Fibroblast of lung (primary cell): ENCODE results near the gene TPST2. TPM values are rescaled to one million over a fixed set of nuclear protein-coding genes. Genes with fewer than 3 reads are reported as not detected.
A peak's percentile ranks its signal among the peaks of the same experiment; 100 is the strongest.

Experiments used
- DNase-seq, 2 donors: peaks; one replicate each; pipeline versions ENCODE4 v3.0.0 to v3.0.0-alpha.2; 2010; ENCODE audit warnings: low read depth in 2 of 2
- H2AFZ ChIP-seq: 2 replicates; pipeline ENCODE4 v1.5.1; 2012; ENCODE audit warnings: low read length, control low read depth, inconsistent platforms
- H3K27ac ChIP-seq: 2 replicates; pipeline ENCODE4 v1.5.1; 2011; ENCODE audit warnings: low read length, control low read depth; ENCODE audit not compliant: insufficient read depth
- H3K27me3 ChIP-seq: 2 replicates; pipeline ENCODE4 v1.5.1; 2011; ENCODE audit warnings: mild to moderate bottlenecking, low read length; ENCODE audit not compliant: control insufficient read depth, insufficient read depth
- H3K36me3 ChIP-seq: 2 replicates; pipeline ENCODE4 v1.5.1; 2011; ENCODE audit warnings: low read length; ENCODE audit not compliant: control insufficient read depth, insufficient read depth
- H3K4me1 ChIP-seq: 2 replicates; pipeline ENCODE4 v1.5.1; 2011; ENCODE audit warnings: low read length; ENCODE audit not compliant: control insufficient read depth, insufficient read depth; ENCODE audit errors: extremely low read depth
- H3K4me2 ChIP-seq: 2 replicates; pipeline ENCODE4 v1.5.1; 2011; ENCODE audit warnings: low read length, control low read depth; ENCODE audit not compliant: insufficient read depth; ENCODE audit errors: extremely low read depth
- H3K4me3 ChIP-seq, 4 experiments: fragments of 200-600 bp in 1 of 4; sonication (generic) in 1 of 4; replicated peaks in 1 of 4; 2 replicates each; pipeline ENCODE4 v1.5.1; 2011 to 2016; ENCODE audit warnings: low read length in 4 of 4, low read depth in 3 of 4, mild to moderate bottlenecking in 3 of 4, control low read depth in 2 of 4, inconsistent platforms in 1 of 4, mixed read lengths in 1 of 4; ENCODE audit not compliant: insufficient read depth in 1 of 4; ENCODE audit errors: control extremely low read depth in 1 of 4
- H3K79me2 ChIP-seq: 2 replicates; pipeline ENCODE4 v1.5.1; 2012; ENCODE audit warnings: mild to moderate bottlenecking, low read length, inconsistent platforms; ENCODE audit not compliant: control insufficient read depth, insufficient read depth
- H3K9ac ChIP-seq: 2 replicates; pipeline ENCODE4 v1.5.1; 2011; ENCODE audit warnings: mild to moderate bottlenecking, low read length, control low read depth; ENCODE audit not compliant: insufficient read depth
- H3K9me3 ChIP-seq: 2 replicates; pipeline ENCODE4 v1.5.1; 2012; ENCODE audit warnings: low read depth, low read length; ENCODE audit not compliant: control insufficient read depth, insufficient read depth
- H4K20me1 ChIP-seq: 2 replicates; pipeline ENCODE4 v1.5.1; 2011; ENCODE audit warnings: low read length; ENCODE audit not compliant: control insufficient read depth, insufficient read depth; ENCODE audit errors: extremely low read depth
- EZH2 ChIP-seq: IDR thresholded peaks from 2 replicates; pipeline ENCODE4 v1.5.1; 2012; ENCODE audit warnings: low read length, control low read depth, mild to moderate bottlenecking; ENCODE audit errors: missing control alignments
- polyA plus RNA-seq, 2 donors: library from polyadenylated mRNA; depleted of rRNA in 1 of 2; stranded (reverse) in 1 of 2; unstranded in 1 of 2; fragments of >200 nt; gene quantifications; 2 replicates each; pipeline ENCODE4 v1.2.1, GENCODE V29; 2011 to 2012; ENCODE audit warnings: missing spikeins in 1 of 2
- total RNA-seq: library from RNA; depleted of rRNA; stranded (reverse); fragments of >200 nt; gene quantifications from 2 replicates; pipeline ENCODE4 v1.2.1, GENCODE V29; 2014
- TF ChIP-seq, protein P1 (sequence below), 2 donors: IDR thresholded peaks in 1 of 2; conservative IDR thresholded peaks in 1 of 2; 1 replicate in 1 of 2; 2 replicates in 1 of 2; pipeline ENCODE4 v1.5.1; 2011 to 2012; ENCODE audit warnings: low read length in 2 of 2, control low read depth in 1 of 2, inconsistent platforms in 1 of 2, low read depth in 1 of 2, mild to moderate bottlenecking in 1 of 2

Gene TPST2
- total and polyA plus RNA-seq, 2 donors (not counting 1 experiment from before 2014, with no cell fraction given), result 32.5 to 35.0 TPM

DNA sequence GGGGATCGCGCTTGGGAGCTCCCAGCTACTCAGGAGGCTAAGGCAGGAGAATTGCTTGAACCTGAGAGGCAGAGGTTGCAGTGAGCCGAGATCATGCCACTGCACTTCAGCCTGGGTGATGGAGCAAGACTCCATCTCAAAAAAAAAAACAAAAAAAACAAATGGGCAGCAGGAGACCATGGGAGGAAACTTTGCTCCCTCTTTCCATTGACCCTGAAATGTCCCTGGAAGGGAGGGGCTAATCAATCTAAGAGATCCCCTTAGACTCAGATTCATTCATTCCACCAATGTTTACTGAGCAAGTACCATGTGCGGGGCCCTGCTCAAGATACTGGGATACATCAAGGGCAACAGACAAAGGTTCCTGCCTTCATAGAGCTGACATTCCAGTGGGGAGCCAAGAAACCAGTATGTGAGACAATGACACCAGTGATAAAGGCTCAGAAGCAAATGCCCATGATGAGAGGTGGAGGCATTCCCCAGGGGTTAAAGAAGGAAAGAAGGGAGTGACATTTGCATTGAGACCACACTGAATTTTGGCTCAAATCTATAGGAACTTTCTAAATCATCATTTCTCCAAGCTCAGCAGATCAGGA, 39.9 kb downstream of the TPST2 start:
- H3K36me3 ChIP-seq, result no peaks in the 10 kb centered on the region
- H3K27ac ChIP-seq, result peak overlapping the region; percentile 52
- DNase-seq, result peak in 1 of 2 donors; percentile 50
- peak overlapping the region; percentile 27 for H3K4me2 ChIP-seq
- no peak overlapping the region for H2AFZ ChIP-seq
- H3K9ac ChIP-seq, result no peak overlapping the region
- no peak overlapping the region for H3K4me3 ChIP-seq
- peaks cover 12% of the 10 kb centered on the region for H3K79me2 ChIP-seq
- H3K4me1 ChIP-seq, result peaks cover 19% of the 10 kb centered on the region
- no peaks in the 10 kb centered on the region for H3K9me3 ChIP-seq
- H4K20me1 ChIP-seq, result no peaks in the 10 kb centered on the region
- no peaks in the 10 kb centered on the region for H3K27me3 ChIP-seq
- no peak for TF ChIP-seq EZH2
- TF ChIP-seq, protein P1, sequence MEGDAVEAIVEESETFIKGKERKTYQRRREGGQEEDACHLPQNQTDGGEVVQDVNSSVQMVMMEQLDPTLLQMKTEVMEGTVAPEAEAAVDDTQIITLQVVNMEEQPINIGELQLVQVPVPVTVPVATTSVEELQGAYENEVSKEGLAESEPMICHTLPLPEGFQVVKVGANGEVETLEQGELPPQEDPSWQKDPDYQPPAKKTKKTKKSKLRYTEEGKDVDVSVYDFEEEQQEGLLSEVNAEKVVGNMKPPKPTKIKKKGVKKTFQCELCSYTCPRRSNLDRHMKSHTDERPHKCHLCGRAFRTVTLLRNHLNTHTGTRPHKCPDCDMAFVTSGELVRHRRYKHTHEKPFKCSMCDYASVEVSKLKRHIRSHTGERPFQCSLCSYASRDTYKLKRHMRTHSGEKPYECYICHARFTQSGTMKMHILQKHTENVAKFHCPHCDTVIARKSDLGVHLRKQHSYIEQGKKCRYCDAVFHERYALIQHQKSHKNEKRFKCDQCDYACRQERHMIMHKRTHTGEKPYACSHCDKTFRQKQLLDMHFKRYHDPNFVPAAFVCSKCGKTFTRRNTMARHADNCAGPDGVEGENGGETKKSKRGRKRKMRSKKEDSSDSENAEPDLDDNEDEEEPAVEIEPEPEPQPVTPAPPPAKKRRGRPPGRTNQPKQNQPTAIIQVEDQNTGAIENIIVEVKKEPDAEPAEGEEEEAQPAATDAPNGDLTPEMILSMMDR (conservative IDR thresholded peaks at IDR 0.05 in 1 of 2, IDR thresholded peaks at IDR 0.05 in 1 of 2; ENCODE audit: low read depth in 1 of 2, low read length in 2 of 2), result no peak

DNA sequence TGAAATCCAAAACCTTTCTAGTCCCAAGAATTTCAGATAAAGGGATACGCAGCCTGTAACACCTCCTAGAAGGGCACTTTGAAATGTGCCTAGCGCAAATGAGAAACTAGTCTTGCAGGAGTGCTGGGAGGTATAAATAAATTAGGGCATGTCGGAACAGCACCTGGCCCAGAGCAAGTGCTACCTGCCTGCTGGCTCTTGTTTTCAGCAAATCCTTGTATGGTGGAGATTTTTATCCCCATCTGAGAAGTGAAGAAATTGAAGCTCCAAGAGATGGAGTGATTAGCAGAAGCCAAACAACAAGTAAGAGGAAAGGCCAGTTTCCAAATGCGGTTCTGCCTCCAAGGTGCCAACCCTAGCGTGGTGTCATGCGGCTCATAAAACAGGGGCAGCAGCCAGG, 40.9 kb downstream of the TPST2 start:
- DNase-seq, result no peak
- Histone ChIP-seq H3K79me2 (peaks cover 8% of the 10 kb centered on the region), H3K4me1 (peaks cover 19% of the 10 kb centered on the region), H3K36me3 (no peaks in the 10 kb centered on the region), H3K9ac (no peak overlapping the region), H3K4me3 (no peak overlapping the region), H3K4me2 (no peak overlapping the region), H3K9me3 (no peaks in the 10 kb centered on the region), H2AFZ (no peak overlapping the region), H3K27ac (no peak overlapping the region), H4K20me1 (no peaks in the 10 kb centered on the region), H3K27me3 (no peaks in the 10 kb centered on the region)
- no peak for TF ChIP-seq EZH2
- TF ChIP-seq, protein P1 (conservative IDR thresholded peaks at IDR 0.05 in 1 of 2, IDR thresholded peaks at IDR 0.05 in 1 of 2; ENCODE audit: low read depth in 1 of 2, low read length in 2 of 2), result no peak

DNA sequence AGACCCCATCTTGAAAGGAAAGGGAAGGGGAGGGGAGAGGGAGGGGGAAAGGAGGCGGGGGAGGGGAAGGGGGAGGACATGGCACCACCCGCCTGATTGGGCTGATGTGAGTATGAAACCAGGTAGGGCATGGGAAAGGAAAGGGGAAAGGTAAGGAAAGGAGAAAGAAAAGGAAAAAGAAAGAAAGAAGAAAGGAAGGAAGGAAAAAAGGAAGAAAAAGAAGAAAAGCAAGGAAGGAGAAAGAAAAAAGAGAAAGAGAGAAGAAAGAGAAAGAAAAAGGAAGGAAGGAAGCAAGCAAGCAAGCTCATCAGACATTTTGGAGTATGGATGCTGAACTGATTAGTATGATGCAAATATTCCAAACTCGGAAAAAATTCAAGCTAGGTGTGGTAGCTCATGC, 41.6 kb downstream of the TPST2 start:
- Histone ChIP-seq H3K27ac (no peak overlapping the region), H3K79me2 (peaks cover 6% of the 10 kb centered on the region), H3K4me2 (no peak overlapping the region), H3K9ac (no peak overlapping the region), H3K36me3 (no peaks in the 10 kb centered on the region), H3K9me3 (no peaks in the 10 kb centered on the region), H4K20me1 (no peaks in the 10 kb centered on the region), H3K27me3 (no peaks in the 10 kb centered on the region), H3K4me1 (peaks cover 17% of the 10 kb centered on the region), H2AFZ (no peak overlapping the region), H3K4me3 (no peak overlapping the region)
- DNase-seq, result no peak
- TF ChIP-seq, protein P1 (conservative IDR thresholded peaks at IDR 0.05 in 1 of 2, IDR thresholded peaks at IDR 0.05 in 1 of 2; ENCODE audit: low read depth in 1 of 2, low read length in 2 of 2), result no peak
- no peak for TF ChIP-seq EZH2
